AG04450 (cell line): Measurements from ENCODE around the gene STRIT1. TPM values are rescaled to one million over a fixed set of nuclear protein-coding genes. Genes with fewer than 3 reads are reported as not detected.

Experiments used
- CTCF ChIA-PET: fragments of 300-600, 350-600 bp; formaldehyde crosslinking; extraction: SDS; loops from one replicate; lab custom pipeline; 2022; ENCODE audit warnings: antibody characterized with exemption, inconsistent platforms; lab: Charles Lee
- POLR2A ChIA-PET: fragments of 350-600 bp; formaldehyde crosslinking; extraction: SDS; loops from one replicate; lab custom pipeline; 2021; ENCODE audit warnings: antibody characterized with exemption, inconsistent platforms; lab: Yijun Ruan, JAX
- DNase-seq: peaks from one replicate; pipeline ENCODE4 v3.0.0-alpha.2; 2011; ENCODE audit warnings: low read depth, low spot score
- H3K27ac ChIP-seq: one replicate; pipeline ENCODE4 v1.5.1; 2012; ENCODE audit warnings: low read depth, low read length, control low read depth
- H3K27me3 ChIP-seq: one replicate; pipeline ENCODE4 v1.6.0; 2012; ENCODE audit warnings: low read length; ENCODE audit not compliant: control insufficient read depth, insufficient read depth
- H3K4me3 ChIP-seq: 2 replicates; pipeline ENCODE4 v1.5.1; 2011; ENCODE audit warnings: mild to moderate bottlenecking, low read depth, low read length, control low read depth
- H3K9me3 ChIP-seq: 2 replicates; pipeline ENCODE4 v1.5.1; 2012; ENCODE audit warnings: low read length; ENCODE audit not compliant: control insufficient read depth, insufficient read depth
- polyA plus RNA-seq: library from polyadenylated mRNA; depleted of rRNA; stranded (reverse); fragments of >200 nt; gene quantifications from 2 replicates; pipeline ENCODE4 v1.2.3, GENCODE V29; 2011
- TF ChIP-seq, protein P1 (sequence below): IDR thresholded peaks from 2 replicates; pipeline ENCODE4 v1.5.1; 2011; ENCODE audit warnings: low read depth, low read length, control low read depth, inconsistent platforms

Gene STRIT1
- polyA plus RNA-seq, 1 experiment, result not detected

DNA sequence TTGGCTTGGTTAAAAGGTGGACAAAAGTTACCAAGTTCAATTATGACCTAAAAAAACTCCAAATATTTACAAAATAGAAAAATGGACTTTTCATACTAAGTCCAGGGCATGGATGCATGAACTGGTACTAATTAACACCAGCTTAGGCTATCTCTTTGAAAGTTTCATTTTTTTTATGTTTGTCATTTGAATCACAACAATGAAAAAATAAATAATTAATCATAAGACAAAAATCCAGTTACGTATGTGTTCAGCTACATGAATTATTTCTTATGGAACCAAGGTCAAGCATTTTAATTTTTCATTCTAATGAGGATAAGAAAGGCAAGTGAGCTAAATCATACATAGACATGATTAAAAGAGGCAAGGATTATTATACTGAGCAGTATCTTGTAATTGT is 23.7 kb upstream of the STRIT1 start:
- Histone ChIP-seq H3K27me3 (no peaks in the 10 kb centered on the region), H3K9me3 (no peaks in the 10 kb centered on the region), H3K27ac (no peak overlapping the region), H3K4me3 (no peak overlapping the region)
- TF ChIP-seq, protein P1, sequence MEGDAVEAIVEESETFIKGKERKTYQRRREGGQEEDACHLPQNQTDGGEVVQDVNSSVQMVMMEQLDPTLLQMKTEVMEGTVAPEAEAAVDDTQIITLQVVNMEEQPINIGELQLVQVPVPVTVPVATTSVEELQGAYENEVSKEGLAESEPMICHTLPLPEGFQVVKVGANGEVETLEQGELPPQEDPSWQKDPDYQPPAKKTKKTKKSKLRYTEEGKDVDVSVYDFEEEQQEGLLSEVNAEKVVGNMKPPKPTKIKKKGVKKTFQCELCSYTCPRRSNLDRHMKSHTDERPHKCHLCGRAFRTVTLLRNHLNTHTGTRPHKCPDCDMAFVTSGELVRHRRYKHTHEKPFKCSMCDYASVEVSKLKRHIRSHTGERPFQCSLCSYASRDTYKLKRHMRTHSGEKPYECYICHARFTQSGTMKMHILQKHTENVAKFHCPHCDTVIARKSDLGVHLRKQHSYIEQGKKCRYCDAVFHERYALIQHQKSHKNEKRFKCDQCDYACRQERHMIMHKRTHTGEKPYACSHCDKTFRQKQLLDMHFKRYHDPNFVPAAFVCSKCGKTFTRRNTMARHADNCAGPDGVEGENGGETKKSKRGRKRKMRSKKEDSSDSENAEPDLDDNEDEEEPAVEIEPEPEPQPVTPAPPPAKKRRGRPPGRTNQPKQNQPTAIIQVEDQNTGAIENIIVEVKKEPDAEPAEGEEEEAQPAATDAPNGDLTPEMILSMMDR, result no peak
- CTCF ChIA-PET, result no interaction called here
- POLR2A ChIA-PET, result no interaction called here
- no peak for DNase-seq

DNA sequence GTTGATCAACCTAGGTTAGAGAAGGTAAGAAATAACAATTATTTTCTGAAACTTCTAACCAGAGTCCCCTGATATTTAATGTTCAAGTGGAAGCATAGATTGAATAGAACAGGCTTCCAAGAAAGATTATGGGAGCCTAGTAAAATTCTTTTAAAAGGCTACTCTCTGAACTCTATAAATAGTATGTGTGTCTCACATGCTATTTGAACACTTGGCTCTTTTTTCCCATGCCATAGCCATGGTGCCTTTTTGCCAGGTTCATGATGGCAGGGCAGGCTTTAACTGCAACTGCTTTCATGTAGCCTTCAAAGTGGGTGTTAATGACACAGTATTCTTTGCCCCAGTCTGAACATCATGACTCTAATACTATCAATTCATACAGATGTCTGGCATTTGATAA is 22.9 kb upstream of the STRIT1 start:
- TF ChIP-seq, protein P1, result no peak
- H3K9me3 ChIP-seq, result no peaks in the 10 kb centered on the region
- H3K27me3 ChIP-seq, result no peaks in the 10 kb centered on the region
- H3K4me3 ChIP-seq, result no peak overlapping the region
- ChIA-PET POLR2A (no interaction called here), CTCF (no interaction called here)
- no peak overlapping the region for H3K27ac ChIP-seq
- DNase-seq, result no peak

DNA sequence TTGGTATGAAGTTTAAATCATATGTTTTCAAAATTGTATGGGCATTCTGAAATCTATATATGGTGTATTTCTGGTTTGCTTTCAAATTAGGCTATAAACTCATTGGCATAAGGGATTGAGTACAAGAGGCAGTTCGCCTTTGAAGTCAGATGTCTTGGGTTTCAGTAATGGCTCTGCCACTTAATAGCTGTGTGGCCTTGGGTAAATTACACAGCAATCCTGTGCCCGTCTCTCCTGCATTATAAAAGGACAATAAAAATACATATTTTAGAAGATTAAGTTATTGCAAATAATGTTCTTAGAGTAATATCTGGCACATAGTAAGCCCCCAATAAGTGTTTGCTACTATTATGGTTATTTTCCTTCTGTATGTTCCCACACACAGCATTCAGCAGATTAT is 20.4 kb upstream of the STRIT1 start:
- ChIA-PET POLR2A (no interaction called here), CTCF (interaction anchor here (0.6 to 1.2 kb wide), 2 partner anchors 361 to 377 kb away, joined by 3 to 5 read pairs; no protein-coding TSS in a partner anchor)
- TF ChIP-seq, protein P1, result no peak
- H3K27me3 ChIP-seq, result no peaks in the 10 kb centered on the region
- H3K9me3 ChIP-seq, result peaks cover 7% of the 10 kb centered on the region
- H3K27ac ChIP-seq, result no peak overlapping the region
- DNase-seq, result no peak
- no peak overlapping the region for H3K4me3 ChIP-seq

DNA sequence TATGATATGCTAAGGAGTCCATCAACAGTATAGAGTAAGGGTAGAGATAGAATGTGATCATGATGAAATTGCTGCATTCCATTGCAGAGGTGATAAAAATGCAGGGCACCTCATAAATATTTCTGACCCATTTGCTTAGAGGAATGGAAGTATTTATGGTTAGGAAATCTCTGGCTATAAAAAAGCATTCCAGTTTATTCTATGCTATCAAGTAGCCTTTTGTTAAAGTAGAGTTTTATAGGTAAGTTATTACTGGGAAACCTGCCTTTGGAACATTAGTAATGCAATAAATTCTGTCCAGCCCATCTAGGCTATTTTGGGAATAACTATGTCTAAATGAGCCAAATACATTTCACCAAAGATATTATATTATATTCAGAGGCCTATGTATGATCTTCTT is 19.8 kb upstream of the STRIT1 start:
- Histone ChIP-seq H3K27ac (no peak overlapping the region), H3K4me3 (no peak overlapping the region), H3K9me3 (peaks cover 7% of the 10 kb centered on the region), H3K27me3 (no peaks in the 10 kb centered on the region)
- ChIA-PET POLR2A (no interaction called here), CTCF (no interaction called here)
- no peak for DNase-seq
- TF ChIP-seq, protein P1, result no peak

DNA sequence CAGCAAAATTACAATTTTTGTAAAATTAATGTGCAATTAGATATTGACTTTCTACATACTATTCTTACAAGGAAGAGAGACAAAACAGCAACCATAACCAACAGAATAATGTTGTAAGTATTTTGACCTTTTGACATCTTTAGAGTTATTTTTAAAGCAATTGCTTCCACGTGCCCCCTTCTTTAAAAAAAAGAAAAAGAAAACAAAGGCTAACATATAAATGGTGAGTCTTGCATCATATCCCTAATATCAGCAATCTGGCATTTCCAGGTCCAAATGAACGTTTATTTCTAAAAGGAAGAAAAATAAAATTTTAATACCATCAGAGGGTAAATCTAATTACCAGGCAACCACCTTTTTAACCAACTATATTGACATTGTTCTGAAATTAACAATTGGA is 19.3 kb upstream of the STRIT1 start:
- H3K9me3 ChIP-seq, result peaks cover 7% of the 10 kb centered on the region
- H3K27me3 ChIP-seq, result no peaks in the 10 kb centered on the region
- no peak overlapping the region for H3K27ac ChIP-seq
- ChIA-PET CTCF (no interaction called here), POLR2A (no interaction called here)
- DNase-seq, result no peak
- no peak overlapping the region for H3K4me3 ChIP-seq
- TF ChIP-seq, protein P1, result no peak
